ENCODE measurements around the gene DHPS. TPM values are rescaled to one million over a fixed set of nuclear protein-coding genes. Genes with fewer than 3 reads are reported as not detected.
"Not testable (repeated sequence)": the region's sequence is repeated elsewhere in the genome, so short reads cannot be mapped to it uniquely, and the experiment has no call there.

DHPS gene
- total RNA-seq, 1 experiment from 2014 or later: 150 TPM

DNA sequence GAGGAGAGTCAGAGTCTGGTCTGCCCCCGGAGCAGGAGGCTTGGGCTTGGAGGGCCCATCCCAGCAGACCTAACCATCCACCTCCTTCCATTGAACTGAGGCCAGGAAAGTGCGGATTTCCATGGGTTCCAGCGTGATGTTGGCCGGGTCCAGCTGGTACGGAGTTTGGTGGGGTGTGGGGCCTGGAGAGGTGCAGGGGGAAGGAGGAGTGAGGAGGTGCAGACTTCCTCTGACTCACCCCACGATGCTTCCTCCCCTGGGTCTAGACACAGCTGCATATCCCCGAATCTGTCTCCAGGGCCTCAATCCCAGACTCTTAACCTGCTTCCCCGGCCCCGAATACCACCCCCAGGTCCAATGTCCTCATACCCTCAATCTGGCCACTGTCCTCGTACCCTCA is 35.1 kb downstream of the DHPS start:
- intact Hi-C loops (cut with micrococcal nuclease): no loop called here
- Histone ChIP-seq H3F3A (ENCODE audit: low read length, unreplicated experiment) (no peaks in the 10 kb centered on the region), H3K4me1 (ENCODE audit: insufficient read depth, low read length) (no peaks in the 10 kb centered on the region), H3K4me2 (ENCODE audit: low read length) (no peak overlapping the region), H3K36me3 (ENCODE audit: low read depth, low read length) (0 out of 2 replicates have a peak, but pooled peaks cover 3% of the 10 kb centered on the region), H3K9ac (ENCODE audit: low read length) (no peak overlapping the region), H3K9me2 (replicated peaks; ENCODE audit: low read length) (no peaks in the 10 kb centered on the region), H3K27me3 (ENCODE audit: low read length) (no peaks in the 10 kb centered on the region), H4K20me1 (ENCODE audit: low read length) (no peaks in the 10 kb centered on the region), H3K9me3 (ENCODE audit: low read length) (no peaks in the 10 kb centered on the region), H3K27ac (ENCODE audit: low read length) (no peak overlapping the region), H3K79me2 (ENCODE audit: low read length) (no peaks in the 10 kb centered on the region), H2AFZ (ENCODE audit: low read length) (no peak overlapping the region), H3K4me3 (ENCODE audit: low read length) (no peak overlapping the region)
- TF ChIP-seq EZH2 (IDR thresholded peaks at IDR 0.05; ENCODE audit: low read length, unreplicated experiment): no peak
- TF ChIP-seq, protein P1, sequence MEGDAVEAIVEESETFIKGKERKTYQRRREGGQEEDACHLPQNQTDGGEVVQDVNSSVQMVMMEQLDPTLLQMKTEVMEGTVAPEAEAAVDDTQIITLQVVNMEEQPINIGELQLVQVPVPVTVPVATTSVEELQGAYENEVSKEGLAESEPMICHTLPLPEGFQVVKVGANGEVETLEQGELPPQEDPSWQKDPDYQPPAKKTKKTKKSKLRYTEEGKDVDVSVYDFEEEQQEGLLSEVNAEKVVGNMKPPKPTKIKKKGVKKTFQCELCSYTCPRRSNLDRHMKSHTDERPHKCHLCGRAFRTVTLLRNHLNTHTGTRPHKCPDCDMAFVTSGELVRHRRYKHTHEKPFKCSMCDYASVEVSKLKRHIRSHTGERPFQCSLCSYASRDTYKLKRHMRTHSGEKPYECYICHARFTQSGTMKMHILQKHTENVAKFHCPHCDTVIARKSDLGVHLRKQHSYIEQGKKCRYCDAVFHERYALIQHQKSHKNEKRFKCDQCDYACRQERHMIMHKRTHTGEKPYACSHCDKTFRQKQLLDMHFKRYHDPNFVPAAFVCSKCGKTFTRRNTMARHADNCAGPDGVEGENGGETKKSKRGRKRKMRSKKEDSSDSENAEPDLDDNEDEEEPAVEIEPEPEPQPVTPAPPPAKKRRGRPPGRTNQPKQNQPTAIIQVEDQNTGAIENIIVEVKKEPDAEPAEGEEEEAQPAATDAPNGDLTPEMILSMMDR (conservative IDR thresholded peaks at IDR 0.05; ENCODE audit: low read depth, low read length): no peak
- no peak for TF ChIP-seq EZH2phosphoT487 (IDR thresholded peaks at IDR 0.05; ENCODE audit: borderline replicate concordance, low read length)
- ATAC-seq (no peak), DNase-seq (no peak)
- ChIA-PET POLR2A (ENCODE audit: unreplicated experiment) (interaction anchor here (0.6 kb wide), 1 partner anchor 8 kb away, joined by 6 read pairs; no protein-coding TSS in a partner anchor), CTCF (no interaction called here)
- TSS peak; percentile 34 for BruUV-seq (replicated peaks)

DNA sequence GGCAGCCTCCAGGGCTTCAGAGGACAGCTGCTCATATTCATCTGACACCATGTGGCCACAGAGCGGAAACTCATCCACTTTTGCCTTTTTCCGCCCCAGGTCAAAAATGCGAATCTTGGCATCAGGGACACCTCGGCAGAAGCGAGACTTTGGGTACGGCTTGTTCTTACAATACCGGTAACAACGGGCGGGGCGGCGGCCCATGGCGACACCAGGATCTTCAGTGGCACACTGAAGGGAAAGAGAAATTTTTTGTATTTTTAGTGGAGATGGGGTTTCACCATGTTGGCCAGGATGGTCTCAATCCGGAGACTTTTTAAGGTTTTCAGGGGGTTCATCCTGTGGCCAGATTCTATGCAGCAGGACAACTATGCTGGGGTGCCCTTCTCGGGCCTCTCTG is 38.0 kb downstream of the DHPS start:
- intact Hi-C loops (cut with micrococcal nuclease); H4K20me1 ChIP-seq (ENCODE audit: low read length); H3K4me2 ChIP-seq (ENCODE audit: low read length); H3K27ac ChIP-seq (ENCODE audit: low read length); DNase-seq; H2AFZ ChIP-seq (ENCODE audit: low read length); ATAC-seq; H3K4me1 ChIP-seq (ENCODE audit: insufficient read depth, low read length); H3K9ac ChIP-seq (ENCODE audit: low read length); POLR2A ChIA-PET (ENCODE audit: unreplicated experiment); H3K27me3 ChIP-seq (ENCODE audit: low read length); H3F3A ChIP-seq (ENCODE audit: low read length, unreplicated experiment); H3K79me2 ChIP-seq (ENCODE audit: low read length); BruUV-seq (replicated peaks); CTCF ChIA-PET; H3K9me3 ChIP-seq (ENCODE audit: low read length); H3K36me3 ChIP-seq (ENCODE audit: low read depth, low read length); H3K4me3 ChIP-seq (ENCODE audit: low read length); H3K9me2 ChIP-seq (replicated peaks; ENCODE audit: low read length): not testable (repeated sequence)

DNA sequence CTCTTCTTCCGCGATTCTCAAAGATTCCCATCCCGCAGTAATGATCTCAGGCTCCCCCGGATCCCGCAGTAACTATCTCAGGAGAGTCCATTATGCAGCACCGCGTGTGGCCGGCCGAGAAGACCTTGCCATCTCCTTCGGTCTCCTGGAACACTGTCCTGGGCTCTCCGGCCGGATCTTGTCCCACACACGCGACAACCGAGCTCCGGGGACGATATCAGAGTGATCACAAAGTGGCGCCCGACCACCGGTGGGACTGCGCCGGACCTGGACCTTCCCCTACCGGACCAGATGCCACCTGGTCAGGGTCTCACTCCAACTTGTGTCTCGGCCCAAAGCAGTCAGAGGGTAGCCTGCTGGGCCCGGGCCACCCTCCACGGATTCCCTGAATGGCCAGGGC is 39.2 kb downstream of the DHPS start:
- POLR2A ChIA-PET (ENCODE audit: unreplicated experiment): no interaction called here
- H3K27me3 ChIP-seq (ENCODE audit: low read length): no peaks in the 10 kb centered on the region
- no peaks in the 10 kb centered on the region for H3K79me2 ChIP-seq (ENCODE audit: low read length)
- H2AFZ ChIP-seq (ENCODE audit: low read length): no peak overlapping the region
- TF ChIP-seq, protein P1 (conservative IDR thresholded peaks at IDR 0.05; ENCODE audit: low read depth, low read length): no peak
- DNase-seq (no peak), ATAC-seq (no peak)
- no peaks in the 10 kb centered on the region for H3F3A ChIP-seq (ENCODE audit: low read length, unreplicated experiment)
- CTCF ChIA-PET: no interaction called here
- no peak overlapping the region for H3K9ac ChIP-seq (ENCODE audit: low read length)
- no peak overlapping the region for H3K4me3 ChIP-seq (ENCODE audit: low read length)
- no peaks in the 10 kb centered on the region for H4K20me1 ChIP-seq (ENCODE audit: low read length)
- no peak overlapping the region for H3K27ac ChIP-seq (ENCODE audit: low read length)
- H3K4me1 ChIP-seq (ENCODE audit: insufficient read depth, low read length): no peaks in the 10 kb centered on the region
- intact Hi-C loops (cut with micrococcal nuclease): no loop called here
- no peaks in the 10 kb centered on the region for H3K36me3 ChIP-seq (ENCODE audit: low read depth, low read length)
- H3K9me3 ChIP-seq (ENCODE audit: low read length): no peaks in the 10 kb centered on the region
- H3K4me2 ChIP-seq (ENCODE audit: low read length): no peak overlapping the region
- no peaks in the 10 kb centered on the region for H3K9me2 ChIP-seq (replicated peaks; ENCODE audit: low read length)
- BruUV-seq (replicated peaks): no TSS peak
